ENCODE data around the gene ESPNL.

GRCh38 chr2:238172439-238172838, 72.3 kb downstream of the ESPNL start:
- TF ChIP-seq CTCF (IDR thresholded peaks at IDR 0.05) (no peak), MYBL2 (CRISPR knock-in tag; IDR thresholded peaks at IDR 0.05) (no peak), PRDM15 (CRISPR knock-in tag; IDR thresholded peaks at IDR 0.05) (no peak), CREM (CRISPR knock-in tag; IDR thresholded peaks at IDR 0.05) (no peak), TP53 (CRISPR knock-in tag; IDR thresholded peaks at IDR 0.05) (no peak), FOXJ3 (CRISPR knock-in tag; IDR thresholded peaks at IDR 0.05; ENCODE audit: borderline replicate concordance) (no peak), ZNF121 (CRISPR knock-in tag; IDR thresholded peaks at IDR 0.05) (no peak), OVOL2 (CRISPR knock-in tag; IDR thresholded peaks at IDR 0.05; ENCODE audit: borderline replicate concordance) (no peak)

Measured in WTC11 (cell line).